ENCODE measurements around the gene ZBTB20. TPM values are rescaled to one million over a fixed set of nuclear protein-coding genes. Genes with fewer than 3 reads are reported as not detected.

ZBTB20 gene
- total and polyA plus RNA-seq, 2 of the 4 experiments (the other 2 are of a cell fraction) = 0.75 to 14.7 TPM

DNA sequence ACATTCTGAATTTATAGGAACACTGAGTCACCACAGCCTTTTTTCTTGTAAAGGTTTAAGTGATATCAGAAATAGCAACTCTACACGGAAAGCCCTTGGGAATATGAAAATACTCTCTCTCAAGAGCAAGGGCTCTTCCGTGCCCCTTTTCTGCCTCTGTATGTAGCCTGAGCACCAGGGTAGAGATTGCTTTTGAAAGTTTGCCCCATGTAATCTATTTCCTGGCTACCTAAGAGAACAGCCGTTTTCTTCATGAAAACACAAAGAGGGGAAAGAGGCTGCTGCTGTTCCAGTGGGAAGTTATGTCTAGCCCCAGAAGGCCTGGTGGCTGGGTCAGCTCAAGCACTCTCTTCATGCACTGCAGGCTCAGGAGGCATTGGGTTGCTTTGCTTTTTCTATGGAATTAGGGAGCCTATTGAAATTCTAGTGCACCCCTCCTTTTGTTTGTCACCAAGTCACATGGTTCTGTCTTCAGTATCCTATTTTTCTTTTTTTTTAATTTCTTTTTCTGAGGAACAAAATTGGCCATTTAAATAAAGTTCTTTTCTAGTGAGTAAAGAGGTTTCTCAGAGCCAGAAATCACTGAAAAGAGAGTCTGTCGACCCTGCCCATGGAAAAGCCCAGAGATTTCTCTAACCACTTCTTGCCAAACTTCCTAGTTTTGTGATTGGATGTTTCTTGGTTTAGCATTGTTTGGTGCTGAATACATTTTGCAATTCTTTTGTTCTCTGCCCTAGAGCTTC is 813.7 kb downstream of the ZBTB20 start:
- DNase-seq = no peak
- H2BK15ac ChIP-seq (ENCODE audit: low read depth, low read length) = no peak overlapping the region
- no peak overlapping the region for H3K56ac ChIP-seq (ENCODE audit: extremely low read depth, insufficient read depth, low read length)
- H4K20me1 ChIP-seq (ENCODE audit: insufficient read depth, low read length) = no peaks in the 10 kb centered on the region
- H3K9ac ChIP-seq (ENCODE audit: low read depth, low read length) = no peak overlapping the region
- intact Hi-C loops (cut with micrococcal nuclease) (loop anchor here (10.0 kb wide), 2 partner anchors 179 to 489 kb away; no protein-coding TSS in a partner anchor), in situ Hi-C loops (cut with MboI; ENCODE audit: low sequenced_read_pairs) (no loop called here), dilution Hi-C loops (cut with HindIII; ENCODE audit: low sequenced_read_pairs, unreplicated experiment) (no loop called here)
- H3K14ac ChIP-seq (replicated peaks; ENCODE audit: low read depth, low read length) = no peak overlapping the region
- no peak overlapping the region for H3K23ac ChIP-seq (ENCODE audit: low read depth, low read length)
- H3K27me3 ChIP-seq (ENCODE audit: control insufficient read depth, insufficient read depth, low read length) = no peaks in the 10 kb centered on the region
- no CpG with 5 or more reads among the region's 4 CpGs for WGBS, 2 experiments (ENCODE audit: extremely low coverage in 2 of 2, insufficient read length in 1 of 2)
- no peak overlapping the region for H3K4ac ChIP-seq (ENCODE audit: low read depth, low read length)
- H4K8ac ChIP-seq (ENCODE audit: low read depth in 2 of 2, low read length in 2 of 2) = no peak overlapping the region
- H2AK5ac ChIP-seq (ENCODE audit: low read depth, low read length) = no peak overlapping the region
- ATAC-seq (ENCODE audit: low read depth) = no peak
- no peak overlapping the region for H2AK9ac ChIP-seq (replicated peaks; ENCODE audit: low read depth, low read length, poor library complexity)
- no peak overlapping the region for H2BK20ac ChIP-seq (ENCODE audit: low read depth, low read length)
- no peak overlapping the region for H4K91ac ChIP-seq (ENCODE audit: insufficient read depth, low read depth, low read length)
- peaks cover 10% of the 10 kb centered on the region for H3K36me3 ChIP-seq (ENCODE audit: control insufficient read depth, insufficient read depth, low read length)
- no peak overlapping the region for H3K4me3 ChIP-seq (ENCODE audit: insufficient read depth, low read depth, low read length)
- no peak overlapping the region for H3K27ac ChIP-seq (ENCODE audit: insufficient read depth, low read length)
- H3K9me3 ChIP-seq (ENCODE audit: control insufficient read depth, insufficient read depth, low read length) = no peaks in the 10 kb centered on the region
- no peak overlapping the region for H3K18ac ChIP-seq (ENCODE audit: low read depth, low read length)
- no peak overlapping the region for H2BK5ac ChIP-seq (ENCODE audit: low read depth, low read length, poor library complexity, severe bottlenecking)
- ChIA-PET POLR2A (ENCODE audit: unreplicated experiment) (no interaction called here), CTCF (no interaction called here)
- H3K79me1 ChIP-seq (ENCODE audit: low read depth in 1 of 2, low read length in 2 of 2) = no peaks in the 10 kb centered on the region
- H3K9me1 ChIP-seq (ENCODE audit: insufficient read depth, low read length) = no peaks in the 10 kb centered on the region
- no peak overlapping the region for H2AFZ ChIP-seq (replicated peaks; ENCODE audit: low read length, poor library complexity)
- no peak overlapping the region for H4K5ac ChIP-seq (ENCODE audit: low read depth, low read length)
- TF ChIP-seq RAD21 (IDR thresholded peaks at IDR 0.05; ENCODE audit: low read length) = no peak
- no peak for TF ChIP-seq RCOR1 (IDR thresholded peaks at IDR 0.05; ENCODE audit: insufficient replicate concordance, low read length)
- no peak for TF ChIP-seq RFX5 (IDR thresholded peaks at IDR 0.05; ENCODE audit: low read depth, low read length)
- TF ChIP-seq SMC3 (IDR thresholded peaks at IDR 0.05; ENCODE audit: low read depth, low read length) = no peak
- TF ChIP-seq MAFK (IDR thresholded peaks at IDR 0.05; ENCODE audit: low read depth, low read length) = no peak
- TF ChIP-seq, protein P1, sequence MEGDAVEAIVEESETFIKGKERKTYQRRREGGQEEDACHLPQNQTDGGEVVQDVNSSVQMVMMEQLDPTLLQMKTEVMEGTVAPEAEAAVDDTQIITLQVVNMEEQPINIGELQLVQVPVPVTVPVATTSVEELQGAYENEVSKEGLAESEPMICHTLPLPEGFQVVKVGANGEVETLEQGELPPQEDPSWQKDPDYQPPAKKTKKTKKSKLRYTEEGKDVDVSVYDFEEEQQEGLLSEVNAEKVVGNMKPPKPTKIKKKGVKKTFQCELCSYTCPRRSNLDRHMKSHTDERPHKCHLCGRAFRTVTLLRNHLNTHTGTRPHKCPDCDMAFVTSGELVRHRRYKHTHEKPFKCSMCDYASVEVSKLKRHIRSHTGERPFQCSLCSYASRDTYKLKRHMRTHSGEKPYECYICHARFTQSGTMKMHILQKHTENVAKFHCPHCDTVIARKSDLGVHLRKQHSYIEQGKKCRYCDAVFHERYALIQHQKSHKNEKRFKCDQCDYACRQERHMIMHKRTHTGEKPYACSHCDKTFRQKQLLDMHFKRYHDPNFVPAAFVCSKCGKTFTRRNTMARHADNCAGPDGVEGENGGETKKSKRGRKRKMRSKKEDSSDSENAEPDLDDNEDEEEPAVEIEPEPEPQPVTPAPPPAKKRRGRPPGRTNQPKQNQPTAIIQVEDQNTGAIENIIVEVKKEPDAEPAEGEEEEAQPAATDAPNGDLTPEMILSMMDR (conservative IDR thresholded peaks at IDR 0.05; ENCODE audit: low read depth, low read length) = no peak
- no peak for TF ChIP-seq CEBPB (IDR thresholded peaks at IDR 0.05; ENCODE audit: low read depth, low read length)
- no peak for TF ChIP-seq MAZ (IDR thresholded peaks at IDR 0.05; ENCODE audit: borderline replicate concordance, low read depth, low read length)
- TF ChIP-seq CHD1 (IDR thresholded peaks at IDR 0.05; ENCODE audit: low read depth, low read length) = no peak
- no peak for TF ChIP-seq NFE2L2 (IDR thresholded peaks at IDR 0.05; ENCODE audit: low read depth, low read length)
- no peak overlapping the region for H3K4me2 ChIP-seq (ENCODE audit: low read depth, low read length)
- BruUV-seq (replicated peaks) = no TSS peak
- H3K4me1 ChIP-seq (ENCODE audit: control insufficient read depth, insufficient read depth, low read length) = no peaks in the 10 kb centered on the region
- no peak overlapping the region for H2BK120ac ChIP-seq (ENCODE audit: low read depth, low read length)

All from IMR-90 (cell line).